Heart right ventricle (tissue), 16 donors: ENCODE measurements around the gene ADAM12. TPM values are rescaled to one million over a fixed set of nuclear protein-coding genes. Genes with fewer than 3 reads are reported as not detected.

Experiments
- ATAC-seq, 8 donors: fragments of 200-7000 bp; cut with Tn5 transposase; one replicate each; pipeline ENCODE4 v1.9.1; 2020; ENCODE audit warnings: mild to moderate bottlenecking in 8 of 8, moderate library complexity in 8 of 8, moderate number of reproducible peaks in 1 of 8
- DNase-seq, 2 donors: peaks; one replicate each; pipeline ENCODE4 v3.0.0-alpha.2; 2020
- H3K27ac ChIP-seq, 10 donors: fragments of 200-600 bp; sonication (generic) in 2 of 10; one replicate each; pipeline versions ENCODE4 v1.5.0 to v1.8.0; 2020 to 2022; ENCODE audit warnings: mild to moderate bottlenecking in 3 of 10
- H3K27me3 ChIP-seq, 7 donors: fragments of 200-600 bp; one replicate each; pipeline ENCODE4 v1.8.0; 2021 to 2022; ENCODE audit warnings: mild to moderate bottlenecking in 2 of 7
- H3K36me3 ChIP-seq, 9 donors: fragments of 200-600 bp; sonication (generic) in 1 of 9; one replicate each; pipeline versions ENCODE4 v1.5.0 to v1.8.0; 2020 to 2022; ENCODE audit warnings: mild to moderate bottlenecking in 2 of 9
- H3K4me1 ChIP-seq, 9 donors: fragments of 200-600 bp; sonication (generic) in 1 of 9; one replicate each; pipeline versions ENCODE4 v1.5.0 to v1.8.0; 2020 to 2022; ENCODE audit warnings: mild to moderate bottlenecking in 4 of 9
- H3K4me3 ChIP-seq, 10 donors: fragments of 200-600 bp; sonication (generic) in 2 of 10; one replicate each; pipeline versions ENCODE4 v1.5.0 to v1.8.0; 2020 to 2022; ENCODE audit warnings: mild to moderate bottlenecking in 7 of 10, moderate library complexity in 2 of 10
- H3K9me3 ChIP-seq, 11 donors: fragments of 200-600 bp in 10 of 11; sonication (generic) in 2 of 11; one replicate each; pipeline versions ENCODE4 v1.5.0 to v1.8.0; 2013 to 2022; ENCODE audit warnings: mild to moderate bottlenecking in 2 of 11, control low read depth in 1 of 11, moderate library complexity in 1 of 11
- CTCF ChIP-seq, 9 donors: fragments of 200-600 bp; sonication (generic) in 2 of 9; IDR thresholded peaks; one replicate each; pipeline versions ENCODE4 v1.5.0 to v1.8.0; 2021 to 2022; ENCODE audit warnings: antibody characterized with exemption in 9 of 9, mild to moderate bottlenecking in 5 of 9, moderate library complexity in 1 of 9
- WGBS, 2 donors: extraction: QIAGEN DNeasy Blood & Tissue Kit; methylation state at CpG; one replicate each; pipeline ENCODE4 v1.1.7; 2013; ENCODE audit warnings: inconsistent platforms in 1 of 2; 5-methylcytosine and 5-hydroxymethylcytosine counted together
- intact Hi-C, 10 donors: fragments of 100-400 bp; cut with DNase I; formaldehyde crosslinking; loops; one replicate each; pipeline versions ENCODE4 v1.11.1 to v1.14.2; 2022
- polyA plus RNA-seq, 2 donors: library from polyadenylated mRNA; stranded (reverse); fragments of 200-250 nt; gene quantifications; one replicate each; pipeline ENCODE4 v1.2.3, GENCODE V29; 2013
- total RNA-seq, 10 donors: library from RNA; stranded (reverse); fragmentation: NEBNext Ultra II Directional in 3 of 10; extraction: Animal tissue kit (Norgen Biotek cat#: 25700) in 3 of 10; gene quantifications; one replicate each; pipeline versions ENCODE4 v1.2.1 to v1.2.4, GENCODE V29; 2021 to 2023
- donor health status: Arrhythmogenic right ventricular cardiomyopathy.
- donor health status: ischemic (EF 13 %, LVEDD 7.1; RV severe dilation, severe dysfunction).
- donor health status: healthy with polysubstance abuse.
- donor health status: DM: no; HTN: yes; CAD: no.
- donor health status: DM: no; HTN: no; CAD: no.
- donor health status: ischemic (EF 25% LVEDD 6.9; RV normal size, moderate dysfunction).
- donor health status: ischemic (EF 25% LVEDD 5.7; RV mildly dilated, moderate dysfunction).
- donor health status: healthy.
- donor health status: DM: yes; HTN: yes; CAD: no.
- donor health status: Ischemic cardiomyopathy.
- donor health status: ischemic (EF 35%, LVEDD 5.7; RV mildly dilated, moderate dysfunction).
- donor health status: nonischemic (EF 11% LVEDD 7.7; RV severe dilation, severe dysfunction).
- donor health status: DM: yes; HTN: yes; CAD: no.
- donor health status: PGD.
- donor health status: ischemic (EF 29% LVEDD 5.4; RV normal size, mild dysfunction).
- donor health status: nonischemic (EF 23%, LVEDD 6.1; RV moderate dilation, normal function).

Gene ADAM12
- total and polyA plus RNA-seq, 12 donors, result 0.07 to 6.9 (median 0.47) TPM

GRCh38 chr10:126012485-126012884 is 375.8 kb downstream of the ADAM12 start:
- no peaks in the 10 kb centered on the region for H3K27me3 ChIP-seq
- no peak for ATAC-seq
- no peaks in the 10 kb centered on the region for H3K4me1 ChIP-seq
- intact Hi-C loops, result no loop called here
- no peak for TF ChIP-seq CTCF (IDR thresholded peaks at IDR 0.05)
- 94 to 99% methylated on average over 2 of the region's 2 CpGs for WGBS, 2 donors
- DNase-seq, result no peak
- H3K27ac ChIP-seq, result no peak overlapping the region
- peaks cover 0 to 9% (median 0%) of the 10 kb centered on the region in 11 donors for H3K9me3 ChIP-seq
- no peak overlapping the region for H3K4me3 ChIP-seq
- H3K36me3 ChIP-seq, result no peaks in the 10 kb centered on the region

GRCh38 chr10:126011995-126012394 is 376.3 kb downstream of the ADAM12 start:
- WGBS, 2 donors, result 88 to 90% methylated on average over 5 of the region's 5 CpGs
- intact Hi-C loops, result no loop called here
- Histone ChIP-seq H3K36me3 (no peaks in the 10 kb centered on the region), H3K4me3 (no peak overlapping the region), H3K27ac (no peak overlapping the region), H3K9me3 (peaks cover 0 to 9% (median 0%) of the 10 kb centered on the region in 11 donors), H3K27me3 (no peaks in the 10 kb centered on the region), H3K4me1 (no peaks in the 10 kb centered on the region)
- DNase-seq (no peak), ATAC-seq (no peak)
- no peak for TF ChIP-seq CTCF (IDR thresholded peaks at IDR 0.05)

GRCh38 chr10:126009650-126010049 is 378.6 kb downstream of the ADAM12 start:
- Histone ChIP-seq H3K4me3 (no peak overlapping the region), H3K9me3 (peaks cover 0 to 9% (median 0%) of the 10 kb centered on the region in 11 donors), H3K27ac (no peak overlapping the region), H3K4me1 (no peaks in the 10 kb centered on the region), H3K36me3 (no peaks in the 10 kb centered on the region), H3K27me3 (no peaks in the 10 kb centered on the region)
- WGBS, 2 donors, result 95 to 96% methylated on average over 7 of the region's 7 CpGs
- DNase-seq (no peak), ATAC-seq (no peak)
- no peak for TF ChIP-seq CTCF (IDR thresholded peaks at IDR 0.05)
- intact Hi-C loops, result no loop called here

- H3K4me3 ChIP-seq, result no peak overlapping the region
- peaks cover 0 to 9% (median 0%) of the 10 kb centered on the region in 11 donors for H3K9me3 ChIP-seq
- intact Hi-C loops, result no loop called here
- no peaks in the 10 kb centered on the region for H3K36me3 ChIP-seq
- ATAC-seq (no peak), DNase-seq (no peak)
- no peak for TF ChIP-seq CTCF (IDR thresholded peaks at IDR 0.05)
- H3K27me3 ChIP-seq, result no peaks in the 10 kb centered on the region
- no peak overlapping the region for H3K27ac ChIP-seq
- H3K4me1 ChIP-seq, result no peaks in the 10 kb centered on the region
- 96% methylated on average over 2 of the region's 2 CpGs for WGBS, 2 donors
These were observed 381.4 kb downstream of the ADAM12 start for GRCh38 chr10:126006906-126007305.
